Thoracic aorta (tissue), 2 donors: Measurements from ENCODE around the gene TPRG1. TPM values are rescaled to one million over a fixed set of nuclear protein-coding genes. Genes with fewer than 3 reads are reported as not detected.

Source experiments
- ATAC-seq: fragments of 150-250 bp; one replicate; pipeline ENCODE4 v1.8.0; 2017; ENCODE audit warnings: low read depth; ENCODE audit not compliant: insufficient number of reproducible peaks, low FRiP score
- DNase-seq: peaks from one replicate; pipeline ENCODE4 v3.0.0-alpha.2; 2020; ENCODE audit warnings: low spot score
- H3K27ac ChIP-seq, 2 donors: fragments of 200-600 bp; sonication (generic); 1 replicate in 1 of 2; 2 replicates in 1 of 2; pipeline ENCODE4 v1.5.1; 2016; ENCODE audit warnings: mild to moderate bottlenecking in 2 of 2, moderate library complexity in 2 of 2
- H3K27me3 ChIP-seq: fragments of 200-600 bp; sonication (generic); replicated peaks from 2 replicates; pipeline ENCODE4 v1.6.0; 2016; ENCODE audit warnings: mild to moderate bottlenecking; ENCODE audit not compliant: insufficient read depth
- H3K36me3 ChIP-seq: fragments of 200-600 bp; sonication (generic); one replicate; pipeline ENCODE4 v1.5.1; 2016
- H3K4me1 ChIP-seq, 2 donors: fragments of 200-600 bp; sonication (generic); 1 replicate in 1 of 2; 2 replicates in 1 of 2; pipeline versions ENCODE4 v1.5.1 to v1.6.0; 2016; ENCODE audit warnings: low read depth in 2 of 2, mild to moderate bottlenecking in 1 of 2; ENCODE audit not compliant: control insufficient read depth in 1 of 2
- H3K4me3 ChIP-seq: fragments of 200-600 bp; sonication (generic); 2 replicates; pipeline ENCODE4 v1.5.1; 2016; ENCODE audit warnings: mild to moderate bottlenecking
- H3K9me3 ChIP-seq: fragments of 200-600 bp; sonication (generic); 2 replicates; pipeline ENCODE4 v1.5.1; 2016
- CTCF ChIP-seq: fragments of 200-600 bp; sonication (generic); IDR thresholded peaks from one replicate; pipeline ENCODE4 v1.5.1; 2019; ENCODE audit warnings: antibody characterized with exemption
- total RNA-seq, 2 donors: library from RNA; depleted of rRNA; stranded (reverse); fragments of >200 nt; gene quantifications; one replicate each; pipeline versions ENCODE4 v1.1.0 to v1.2.3, GENCODE V29; 2016

TPRG1 gene
- total RNA-seq, 2 donors from 2014 or later = 7.4 to 14.5 TPM

- no peaks in the 10 kb centered on the region for H3K27me3 ChIP-seq
- H3K27ac ChIP-seq = no peak overlapping the region
- no peak for ATAC-seq
These were observed 29.2 kb upstream of the TPRG1 start for GRCh38 chr3:189142527-189142926.

GRCh38 chr3:189143321-189143720 is 28.4 kb upstream of the TPRG1 start:
- no peaks in the 10 kb centered on the region for H3K36me3 ChIP-seq
- no peak overlapping the region for H3K4me3 ChIP-seq
- H3K9me3 ChIP-seq = no peaks in the 10 kb centered on the region
- no peaks in the 10 kb centered on the region for H3K4me1 ChIP-seq
- no peak for TF ChIP-seq CTCF
- DNase-seq (no peak), ATAC-seq (no peak)
- no peak overlapping the region for H3K27ac ChIP-seq
- H3K27me3 ChIP-seq = no peaks in the 10 kb centered on the region

More at GRCh38 chr3:189142527-189142926, 29.2 kb upstream of the TPRG1 start:
- Histone ChIP-seq H3K4me3 (no peak overlapping the region), H3K4me1 (no peaks in the 10 kb centered on the region), H3K9me3 (no peaks in the 10 kb centered on the region), H3K36me3 (no peaks in the 10 kb centered on the region)
- no peak for DNase-seq
- TF ChIP-seq CTCF = no peak

- Histone ChIP-seq H3K27ac (no peak overlapping the region), H3K4me3 (no peak overlapping the region), H3K27me3 (no peaks in the 10 kb centered on the region), H3K4me1 (no peaks in the 10 kb centered on the region), H3K9me3 (no peaks in the 10 kb centered on the region), H3K36me3 (no peaks in the 10 kb centered on the region)
- ATAC-seq = no peak
- no peak for TF ChIP-seq CTCF
- DNase-seq = no peak
These were observed 28.0 kb upstream of the TPRG1 start for GRCh38 chr3:189143771-189144170.

GRCh38 chr3:189144645-189145044 is 27.1 kb upstream of the TPRG1 start:
- no peak for ATAC-seq
- no peak for DNase-seq
- TF ChIP-seq CTCF = peak; percentile 13
- Histone ChIP-seq H3K27me3 (no peaks in the 10 kb centered on the region), H3K27ac (no peak overlapping the region), H3K4me1 (no peaks in the 10 kb centered on the region), H3K4me3 (no peak overlapping the region), H3K36me3 (no peaks in the 10 kb centered on the region), H3K9me3 (no peaks in the 10 kb centered on the region)

- Histone ChIP-seq H3K27me3 (no peaks in the 10 kb centered on the region), H3K27ac (no peak overlapping the region), H3K4me1 (no peaks in the 10 kb centered on the region), H3K36me3 (no peaks in the 10 kb centered on the region), H3K4me3 (no peak overlapping the region), H3K9me3 (no peaks in the 10 kb centered on the region)
- no peak for ATAC-seq
- DNase-seq = no peak
- no peak for TF ChIP-seq CTCF
These were observed 24.9 kb upstream of the TPRG1 start for GRCh38 chr3:189146848-189147247.
